Kidney epithelial cell (primary cell): Measurements from ENCODE around the gene RNF168. TPM values are rescaled to one million over a fixed set of nuclear protein-coding genes. Genes with fewer than 3 reads are reported as not detected.
"Not testable (repeated sequence)": the region's sequence is repeated elsewhere in the genome, so short reads cannot be mapped to it uniquely, and the experiment has no call there.

ENCODE experiments used
- DNase-seq: peaks from one replicate; pipeline ENCODE4 v3.0.0-alpha.2; 2010; ENCODE audit warnings: low read depth
- H3K27me3 ChIP-seq: 2 replicates; pipeline ENCODE4 v1.6.0; 2011; ENCODE audit warnings: low read length; ENCODE audit not compliant: control insufficient read depth, insufficient read depth
- H3K36me3 ChIP-seq: 2 replicates; pipeline ENCODE4 v1.5.1; 2011; ENCODE audit warnings: low read length; ENCODE audit not compliant: control insufficient read depth, insufficient read depth
- H3K4me3 ChIP-seq: 2 replicates; pipeline ENCODE4 v1.5.1; 2011; ENCODE audit warnings: low read depth, mild to moderate bottlenecking, control low read depth, low read length
- CTCF ChIP-seq: IDR thresholded peaks from 2 replicates; pipeline ENCODE4 v1.5.1; 2011; ENCODE audit warnings: mild to moderate bottlenecking, moderate library complexity, low read length, control low read depth, inconsistent platforms; ENCODE audit not compliant: insufficient read depth, poor library complexity, severe bottlenecking
- total RNA-seq: library from RNA; depleted of rRNA; stranded (reverse); fragments of >200 nt; gene quantifications from 2 replicates; pipeline ENCODE4 v1.2.3, GENCODE V29; 2015

The RNF168 gene
- total RNA-seq, 1 donor from 2014 or later, result 11.7 TPM

GRCh38 chr3:196423044-196423781 is 80.4 kb downstream of the RNF168 start:
- no peak overlapping the region for H3K4me3 ChIP-seq
- H3K27me3 ChIP-seq, result no peaks in the 10 kb centered on the region
- no peaks in the 10 kb centered on the region for H3K36me3 ChIP-seq
- TF ChIP-seq CTCF, result no peak
- no peak for DNase-seq

GRCh38 chr3:196421668-196422067 is 81.9 kb downstream of the RNF168 start:
- not testable (repeated sequence) for H3K36me3 ChIP-seq, DNase-seq

GRCh38 chr3:196419386-196419785 is 84.2 kb downstream of the RNF168 start:
- no peak overlapping the region for H3K4me3 ChIP-seq
- H3K36me3 ChIP-seq, result no peaks in the 10 kb centered on the region
- TF ChIP-seq CTCF, result no peak
- no peaks in the 10 kb centered on the region for H3K27me3 ChIP-seq
- DNase-seq, result no peak

More at GRCh38 chr3:196421668-196422067, 81.9 kb downstream of the RNF168 start:
- not testable (repeated sequence) for H3K4me3 ChIP-seq, H3K27me3 ChIP-seq

Other genes starting within 250 kb of the RNF168 start
- 58.3 and 62.7 TPM in 2 replicates for gene PCYT1A, start 216.0 kb downstream of the RNF168 start, total RNA-seq
- 15.7 and 28.2 TPM in 2 replicates for gene DYNLT2B, start 185.5 kb downstream of the RNF168 start, total RNA-seq
- gene TM4SF19, start 165.4 kb downstream of the RNF168 start, total RNA-seq, result 3.5 and 7.8 TPM in 2 replicates
- gene UBXN7, start 71.3 kb downstream of the RNF168 start, total RNA-seq, result 13.0 and 16.4 TPM in 2 replicates
- gene SMCO1, start 11.6 kb upstream of the RNF168 start, total RNA-seq, result not detected in 2 replicates
- 7.3 and 8.9 TPM in 2 replicates for gene WDR53, start 64.8 kb upstream of the RNF168 start, total RNA-seq
- gene FBXO45, start 64.9 kb upstream of the RNF168 start, total RNA-seq, result 8.8 and 10.3 TPM in 2 replicates
- gene NRROS, start 135.9 kb upstream of the RNF168 start, total RNA-seq, result 1.8 and 2.5 TPM in 2 replicates
- 1.0 and 3.1 TPM in 2 replicates for gene CEP19, start 208.5 kb upstream of the RNF168 start, total RNA-seq
- 15.7 and 17.8 TPM in 2 replicates for gene PIGX, start 208.6 kb upstream of the RNF168 start, total RNA-seq
- 50.6 and 51.4 TPM in 2 replicates for gene PAK2, start 236.1 kb upstream of the RNF168 start, total RNA-seq